CD4-positive, alpha-beta T cell treated with Interleukin-12 subunit alpha and Interleukin-12 subunit beta, for 1 hour (primary cell): Measurements from ENCODE around the gene NCR3LG1.
"Not testable (repeated sequence)": the region's sequence is repeated elsewhere in the genome, so short reads cannot be mapped to it uniquely, and the experiment has no call there.

Source experiments
- DNase-seq: peaks from one replicate; pipeline ENCODE4 v3.0.0-alpha.2; 2020

The NCR3LG1 gene

GRCh38 chr11:17413414-17414316 lies 62.1 kb downstream of the NCR3LG1 start:
- no peak for DNase-seq

- DNase-seq = no peak
Measured at GRCh38 chr11:17414317-17414737, 62.7 kb downstream of the NCR3LG1 start.

- DNase-seq = no peak
Measured at GRCh38 chr11:17414992-17415391, 63.4 kb downstream of the NCR3LG1 start.

DNA sequence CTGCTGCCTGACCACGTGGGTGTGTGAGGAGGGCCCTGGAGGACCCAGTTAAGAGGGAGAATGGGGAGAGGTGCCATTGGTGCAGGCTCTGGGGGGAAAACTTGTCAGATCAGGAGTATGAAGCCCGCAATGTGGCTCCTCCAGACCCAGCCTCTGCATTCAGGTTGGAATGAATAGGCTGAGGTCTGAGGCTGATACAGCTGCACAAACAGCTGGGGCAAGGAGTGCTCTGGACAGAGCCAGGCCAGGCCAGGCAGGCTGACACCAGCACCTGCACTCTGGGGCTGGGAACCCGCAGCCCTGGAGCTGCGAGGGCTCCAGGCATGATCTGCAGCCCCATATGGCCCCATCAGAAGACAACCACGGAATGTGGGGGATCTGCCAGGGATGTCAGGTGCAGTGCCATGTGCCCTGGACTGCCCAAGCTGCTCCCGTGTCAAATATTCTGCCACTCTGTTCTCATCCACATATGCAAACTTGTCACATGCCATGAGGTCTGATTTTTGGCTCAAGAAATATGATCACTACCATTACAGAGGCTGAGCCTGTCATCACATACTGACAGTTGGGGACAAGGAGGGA lies 64.0 kb downstream of the NCR3LG1 start:
- no peak for DNase-seq

- DNase-seq = no peak
Measured at GRCh38 chr11:17416492-17416891, 64.9 kb downstream of the NCR3LG1 start.

GRCh38 chr11:17418444-17419081 lies 67.0 kb downstream of the NCR3LG1 start:
- DNase-seq = no peak

DNA sequence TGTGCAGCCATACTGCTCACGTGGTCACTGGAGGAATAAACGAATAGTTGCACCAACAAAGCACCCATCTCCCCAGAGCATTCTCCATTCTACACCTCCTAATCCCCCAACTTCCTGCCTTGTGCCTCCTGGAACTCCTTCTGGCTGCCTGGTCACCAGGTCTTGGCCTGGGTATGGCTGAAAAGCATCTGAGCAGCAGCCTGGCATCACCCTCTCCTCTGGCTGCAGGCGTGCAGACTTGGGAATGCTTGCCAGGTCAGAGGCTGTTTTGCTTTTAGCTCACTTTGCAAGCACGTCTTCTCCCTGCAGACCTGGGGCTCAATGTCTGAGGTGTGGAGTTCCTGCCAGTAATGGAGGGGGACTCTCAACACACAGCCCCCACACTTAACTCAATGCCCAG lies 70.2 kb downstream of the NCR3LG1 start:
- DNase-seq = no peak

DNA sequence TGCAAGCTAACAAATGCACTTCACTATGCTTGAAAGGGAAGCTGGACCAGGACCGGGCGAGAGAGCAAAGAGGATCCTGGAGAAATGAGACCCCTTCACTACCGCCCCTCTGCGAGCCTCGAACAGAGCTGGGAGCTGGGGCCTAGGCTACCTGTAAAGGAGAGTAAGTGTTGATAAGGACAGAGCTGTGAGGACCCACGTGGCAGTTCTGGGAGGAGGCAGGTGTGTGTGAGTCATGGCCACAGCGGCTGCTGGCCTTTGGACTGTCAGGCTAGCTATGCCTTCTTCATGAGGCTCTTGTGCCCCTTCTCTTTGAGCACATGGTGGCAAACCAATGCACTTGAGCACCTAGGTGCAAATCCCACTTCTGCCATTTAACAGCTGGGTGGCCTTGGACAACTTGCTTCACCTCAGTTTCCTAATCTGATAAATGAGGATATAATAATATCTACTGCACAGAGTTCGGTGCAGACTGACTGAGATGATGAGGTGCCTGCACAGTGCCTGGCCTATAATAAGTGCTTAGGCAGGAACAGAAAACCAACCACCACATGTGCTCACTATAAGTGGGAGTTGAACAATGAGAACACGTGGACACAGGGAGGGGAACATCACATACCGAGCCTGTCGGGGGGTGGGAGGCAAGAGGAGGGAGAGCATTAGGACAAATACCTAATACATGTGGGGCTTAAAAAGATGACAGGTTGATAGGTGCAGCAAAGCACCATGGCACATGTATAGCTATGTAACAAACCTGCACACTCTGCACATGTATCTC lies 72.1 kb downstream of the NCR3LG1 start:
- no peak for DNase-seq

DNA sequence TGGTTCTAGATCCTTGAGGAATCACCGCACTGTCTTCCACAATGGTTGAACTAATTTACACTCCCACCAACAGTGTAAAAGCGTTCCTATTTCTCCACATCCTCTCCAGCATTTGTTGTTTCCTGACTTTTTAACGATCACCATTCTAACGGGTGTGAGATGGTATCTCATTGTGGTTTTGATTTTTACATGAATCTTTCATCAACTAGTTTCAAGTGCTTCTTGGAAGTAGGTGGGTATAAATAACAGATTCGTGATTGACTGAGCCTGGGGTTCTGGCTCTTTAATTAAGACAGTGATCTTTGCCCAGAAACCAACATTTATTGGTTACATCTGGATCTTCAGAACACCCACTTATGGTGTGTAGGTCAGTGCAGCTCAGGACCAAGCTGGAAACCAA lies 74.6 kb downstream of the NCR3LG1 start:
- not testable (repeated sequence) for DNase-seq
